Measurements from ENCODE around the gene SLC25A40. TPM values are rescaled to one million over a fixed set of nuclear protein-coding genes. Genes with fewer than 3 reads are reported as not detected.
"Not testable (repeated sequence)": the region's sequence is repeated elsewhere in the genome, so short reads cannot be mapped to it uniquely, and the experiment has no call there.

The SLC25A40 gene
- polyA plus RNA-seq, 12 donors = 11.8 to 28.0 (median 16.8) TPM; not detected in 1

DNA sequence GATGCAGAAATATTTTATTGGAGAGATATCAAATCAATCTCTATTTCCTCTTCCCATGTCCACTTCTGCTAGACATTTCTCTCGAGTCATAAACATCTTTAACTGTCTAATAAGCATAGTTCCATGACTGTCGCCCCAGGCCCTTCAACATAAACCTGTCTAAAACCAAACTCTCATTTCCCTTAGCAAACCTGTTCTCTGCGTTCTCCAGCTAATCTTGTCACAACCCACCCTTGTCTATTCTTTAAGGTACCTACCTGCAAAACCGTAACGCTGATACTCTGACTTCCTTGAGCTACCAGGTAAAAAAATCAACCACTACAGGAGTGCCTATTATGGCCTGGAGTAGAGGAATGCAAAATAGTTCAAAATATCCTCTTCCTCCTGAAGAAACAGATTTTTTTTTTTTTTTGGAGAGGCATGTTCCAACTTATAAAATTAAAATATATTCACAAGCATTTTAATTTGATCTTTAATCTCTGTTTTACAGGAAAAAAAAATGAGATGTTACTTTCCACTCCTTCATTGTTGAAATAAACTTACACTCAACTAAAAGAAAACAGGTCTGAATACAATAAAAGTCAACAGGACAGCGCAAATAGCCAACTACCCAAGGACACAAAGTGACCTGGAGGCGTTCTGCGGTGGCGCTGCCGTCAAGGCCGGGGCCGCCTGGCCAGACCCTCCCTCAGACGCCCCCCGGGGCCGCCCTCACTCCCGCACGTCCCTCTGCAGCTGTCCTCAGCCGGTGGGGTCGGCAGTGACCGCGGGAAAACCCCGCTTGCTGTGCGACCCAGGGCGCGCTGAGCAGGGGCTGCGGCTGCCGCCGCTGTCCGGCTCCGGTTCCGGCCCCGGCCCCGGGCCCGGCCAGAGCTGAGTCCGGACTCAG lies 765 bp downstream of the SLC25A40 start:
- DNase-seq = no peak

DNA sequence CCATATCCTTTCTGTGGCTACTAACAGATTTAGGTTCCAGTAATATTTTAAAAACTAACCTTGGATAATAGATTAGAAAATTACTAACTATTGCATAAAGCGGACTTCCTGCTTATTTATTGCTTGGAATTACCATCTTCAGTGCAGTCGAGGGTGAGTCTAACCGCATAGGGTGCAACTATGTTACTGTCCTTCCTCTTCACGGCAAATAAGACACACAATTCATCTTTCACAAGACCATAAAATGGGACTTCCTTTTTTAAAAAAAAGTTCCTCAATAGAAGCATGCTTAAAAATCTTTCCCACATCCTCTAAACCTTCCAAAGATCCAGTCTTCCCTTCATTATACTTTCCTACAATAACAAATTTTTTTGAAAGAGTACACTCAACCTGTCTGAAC lies 2.1 kb downstream of the SLC25A40 start:
- no peak for DNase-seq

DNA sequence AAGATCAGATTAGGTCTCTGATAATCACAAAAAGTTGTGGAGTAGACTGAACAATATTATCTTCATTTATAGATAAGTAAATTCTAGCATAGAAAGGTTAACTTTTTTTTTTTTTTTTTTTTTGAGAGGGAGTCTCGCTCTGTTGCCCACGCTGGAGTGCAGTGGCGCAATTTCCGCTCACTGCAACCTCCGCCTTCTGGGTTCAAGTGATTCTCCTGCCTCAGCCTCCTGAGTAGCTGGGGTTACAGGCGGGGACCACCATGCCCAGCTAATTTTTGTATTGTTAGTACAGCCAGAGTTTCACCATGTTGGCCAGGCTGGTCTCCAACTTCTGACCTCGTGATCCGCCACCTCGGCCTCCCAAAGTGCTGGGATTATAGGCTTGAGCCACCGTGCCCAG lies 2.8 kb downstream of the SLC25A40 start:
- not testable (repeated sequence) for DNase-seq

DNA sequence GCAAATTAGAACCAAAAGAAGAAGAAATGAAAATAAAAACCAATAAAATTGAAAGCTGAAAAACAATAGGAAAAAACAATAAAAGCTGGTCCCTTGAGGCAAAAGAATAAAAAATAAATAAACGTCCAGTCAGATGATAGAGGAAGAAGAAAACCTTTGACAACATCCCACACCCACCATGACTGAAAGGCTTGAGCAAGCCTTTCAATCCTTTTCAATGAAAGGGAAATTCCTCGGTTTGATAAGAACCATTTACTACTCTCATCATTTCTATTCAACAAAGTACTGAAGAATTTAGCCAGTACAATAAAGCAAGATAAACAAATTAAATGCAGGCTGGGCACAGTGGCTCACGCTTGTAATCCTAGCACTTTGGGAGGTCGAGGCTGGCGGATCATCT lies 3.8 kb downstream of the SLC25A40 start:
- DNase-seq = no peak

DNA sequence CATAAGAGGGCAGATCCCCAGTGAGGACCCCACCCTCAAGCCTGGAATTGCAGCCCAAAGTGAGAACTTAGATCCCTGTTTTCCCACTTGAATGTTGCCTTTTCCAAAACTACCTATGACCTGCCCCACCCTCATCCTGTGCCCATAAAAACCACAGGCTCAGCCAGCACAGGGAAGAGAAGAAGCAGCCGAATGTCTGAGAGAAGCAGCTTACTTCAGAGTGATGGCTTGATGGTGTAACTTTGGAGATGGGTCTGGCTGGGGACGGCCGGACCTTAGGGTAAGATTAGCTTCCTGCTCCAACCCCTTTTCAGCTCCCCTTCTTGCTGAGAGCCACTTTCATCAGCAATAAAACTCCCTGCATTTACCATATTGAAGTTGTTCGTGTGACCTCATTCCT lies 5.7 kb downstream of the SLC25A40 start:
- no peak for DNase-seq

DNA sequence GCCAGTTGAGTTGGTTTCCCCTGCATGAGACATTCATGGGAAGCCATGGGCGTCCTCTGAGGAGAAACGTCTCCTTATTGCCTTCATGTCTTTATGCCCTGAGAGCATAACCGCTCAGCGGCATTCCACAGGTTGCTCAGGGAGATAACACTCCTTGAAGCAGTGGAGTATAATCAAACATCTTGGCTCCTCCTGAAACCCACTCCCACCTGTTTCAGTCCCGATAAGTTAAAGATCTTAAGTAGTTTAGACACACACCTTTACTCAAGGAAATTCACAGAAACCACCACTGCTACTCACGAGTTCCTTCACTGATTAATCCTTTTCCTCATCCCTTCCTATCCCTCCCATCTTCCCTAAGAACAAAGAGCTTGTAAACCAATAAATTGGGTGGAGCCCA lies 9.6 kb downstream of the SLC25A40 start:
- DNase-seq = not testable (repeated sequence)

DNA sequence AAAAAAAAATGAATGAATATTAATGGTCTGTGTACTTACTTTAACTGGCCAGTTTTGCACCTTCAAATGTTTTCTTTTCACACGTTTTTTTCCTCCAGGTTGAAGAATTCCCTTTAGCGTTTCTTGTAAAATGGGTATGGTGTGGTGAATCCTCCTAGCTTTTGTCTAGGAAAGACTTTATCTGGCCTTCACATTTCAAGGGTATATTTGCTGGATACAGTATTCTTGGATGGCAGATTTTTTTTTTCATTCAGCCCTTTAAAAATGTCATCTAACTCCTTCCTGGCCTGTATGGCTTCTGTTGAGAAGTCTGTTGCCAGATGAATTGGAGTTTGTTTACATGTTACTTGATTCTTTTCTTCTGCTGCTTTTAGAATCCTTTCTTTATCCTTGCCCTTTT lies 10.1 kb downstream of the SLC25A40 start:
- no peak for DNase-seq

DNA sequence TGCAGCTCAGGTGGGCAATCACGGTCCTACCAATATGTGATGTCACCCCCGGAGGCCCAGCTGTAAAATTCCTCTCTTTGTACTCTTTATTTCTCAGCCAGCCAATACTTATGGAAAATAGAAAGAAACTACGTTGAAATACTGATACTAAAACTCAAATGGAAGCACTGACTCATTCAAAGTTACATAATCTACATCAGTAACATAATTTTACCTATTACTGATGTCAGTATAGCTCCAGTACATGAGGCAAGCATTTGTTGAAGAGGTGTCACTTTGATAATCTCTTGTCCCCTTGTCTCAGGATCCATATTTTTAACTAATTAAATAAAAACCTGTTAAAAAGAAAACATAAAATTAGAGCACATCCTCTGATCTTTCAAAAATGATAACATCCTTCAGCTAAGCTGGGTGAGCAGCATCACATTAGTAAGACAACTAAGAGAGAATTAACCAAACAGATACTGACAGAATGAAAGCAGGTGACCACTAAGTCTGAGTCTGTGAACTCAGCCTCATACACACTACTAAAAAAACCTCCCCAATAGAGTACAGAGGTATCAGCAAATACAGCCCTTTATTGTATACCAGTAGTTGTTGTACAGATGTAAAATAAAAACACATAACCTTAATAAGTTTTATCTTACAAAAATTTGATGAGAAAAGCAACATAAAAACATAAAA lies 17.6 kb downstream of the SLC25A40 start:
- DNase-seq = no peak

DNA sequence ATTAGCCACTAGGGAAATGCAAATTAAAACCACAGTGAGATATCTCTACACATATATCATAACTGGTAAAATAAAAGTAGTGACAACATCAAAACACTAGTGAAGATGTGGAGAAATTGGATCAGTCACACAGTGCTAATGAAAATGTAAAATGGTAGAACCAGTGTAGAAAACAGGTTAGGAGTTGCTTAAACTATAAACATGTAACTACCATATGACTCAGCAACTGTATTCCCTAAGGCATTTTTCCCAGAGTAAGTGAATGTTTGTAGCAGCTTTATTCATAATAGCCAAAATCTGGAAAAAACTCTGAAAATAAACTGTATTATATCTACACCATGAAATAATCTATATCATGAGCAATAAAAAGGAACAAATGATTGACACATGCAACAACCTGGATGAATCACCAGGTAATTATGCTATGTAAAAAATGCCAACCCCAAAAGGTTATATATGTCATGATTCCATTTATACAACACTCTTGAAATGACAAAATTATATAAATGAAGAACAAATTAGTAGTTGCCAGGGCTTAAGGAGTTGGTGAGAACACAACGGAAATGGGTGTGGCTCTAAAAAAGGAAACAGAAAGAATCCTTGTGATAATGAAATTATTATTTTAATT lies 22.8 kb downstream of the SLC25A40 start:
- DNase-seq = no peak

DNA sequence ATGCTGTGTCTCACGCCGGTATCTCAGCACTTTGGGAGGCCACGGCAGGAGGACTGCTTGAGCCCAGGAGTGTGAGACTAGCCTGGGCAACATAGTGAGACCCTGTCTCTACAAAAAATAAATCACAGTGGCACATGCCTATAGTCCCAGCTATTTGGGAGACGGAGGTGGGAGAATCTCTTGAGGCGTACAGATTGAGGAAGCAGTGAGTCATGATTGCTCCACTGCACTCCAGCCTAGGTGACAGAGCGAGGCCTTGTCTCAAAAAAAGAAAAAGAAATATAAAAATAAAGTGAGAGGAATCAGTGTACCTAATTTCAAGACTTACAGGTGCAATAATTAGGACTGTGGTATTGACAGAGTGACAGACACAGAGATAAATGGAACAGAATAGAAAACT lies 23.9 kb downstream of the SLC25A40 start:
- DNase-seq = no peak

DNA sequence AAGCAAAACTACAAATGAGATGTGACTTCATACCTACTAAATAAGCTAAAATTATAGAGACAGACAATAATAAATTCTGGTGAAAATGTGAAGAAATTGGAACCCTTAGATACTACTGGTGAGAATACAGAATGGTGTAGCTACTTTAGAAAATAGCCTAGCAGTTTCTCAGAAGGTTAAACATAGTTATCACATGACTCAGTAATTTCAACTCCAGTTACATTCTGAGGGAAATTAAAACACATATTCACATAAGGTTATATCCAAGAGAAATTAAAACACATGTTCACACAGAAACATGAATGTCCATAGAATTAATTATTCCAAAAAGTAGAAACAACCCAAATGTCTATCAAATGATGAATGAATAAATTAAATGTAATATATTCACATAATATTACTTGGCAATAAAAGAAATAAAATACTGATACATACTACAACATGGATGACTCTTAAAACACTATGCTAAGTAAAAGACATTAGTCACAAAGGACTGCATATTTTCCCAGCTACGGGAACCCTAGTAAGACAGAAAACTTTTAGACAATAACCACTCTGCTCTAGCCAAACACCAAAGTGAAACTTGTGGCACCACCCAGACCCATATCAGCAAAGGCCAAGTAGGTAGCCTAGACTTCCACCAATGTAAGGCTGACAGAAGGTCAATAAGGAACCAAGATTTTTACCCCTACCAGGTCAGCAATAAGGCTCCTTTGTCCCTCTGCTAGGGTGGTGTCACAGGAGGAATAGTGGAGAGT lies 25.1 kb downstream of the SLC25A40 start:
- DNase-seq = no peak

DNA sequence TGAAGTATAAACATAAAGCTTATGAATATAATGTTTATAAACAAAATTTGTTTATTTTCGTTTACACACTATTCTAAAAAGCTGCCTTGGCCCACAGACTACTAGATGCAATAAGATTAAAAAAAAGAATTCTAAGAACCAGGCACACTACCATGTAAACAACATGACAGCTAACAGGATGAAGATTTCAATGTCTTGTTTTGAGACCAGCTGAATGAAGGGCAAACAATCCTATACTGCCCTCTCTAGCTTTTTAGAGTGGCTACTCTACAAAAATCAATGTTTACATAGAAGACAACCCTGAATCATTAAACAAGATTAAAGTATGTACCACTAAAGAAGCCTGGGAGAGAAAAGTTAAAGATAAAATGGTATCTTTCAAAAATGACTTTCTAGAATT lies 38.6 kb downstream of the SLC25A40 start:
- no peak for DNase-seq

DNA sequence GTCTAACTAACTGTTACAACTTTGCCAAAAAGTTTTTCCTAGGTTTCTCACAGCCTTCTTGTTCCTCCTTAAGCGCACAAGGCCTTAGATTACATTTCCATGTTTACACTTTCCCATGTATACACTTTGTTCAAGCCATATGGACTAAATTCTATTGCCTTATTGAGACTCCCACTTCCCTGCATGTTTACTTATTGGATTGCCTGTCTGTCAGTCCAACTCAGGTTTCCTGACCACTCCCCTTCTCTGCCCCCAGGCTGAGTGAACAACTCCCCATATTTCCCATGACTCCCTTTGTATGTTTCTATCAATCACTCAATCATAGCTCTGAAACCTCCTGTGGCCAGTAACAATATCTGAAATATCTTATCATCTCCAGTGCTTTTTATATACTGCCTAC lies 43.0 kb downstream of the SLC25A40 start:
- no peak for DNase-seq

DNA sequence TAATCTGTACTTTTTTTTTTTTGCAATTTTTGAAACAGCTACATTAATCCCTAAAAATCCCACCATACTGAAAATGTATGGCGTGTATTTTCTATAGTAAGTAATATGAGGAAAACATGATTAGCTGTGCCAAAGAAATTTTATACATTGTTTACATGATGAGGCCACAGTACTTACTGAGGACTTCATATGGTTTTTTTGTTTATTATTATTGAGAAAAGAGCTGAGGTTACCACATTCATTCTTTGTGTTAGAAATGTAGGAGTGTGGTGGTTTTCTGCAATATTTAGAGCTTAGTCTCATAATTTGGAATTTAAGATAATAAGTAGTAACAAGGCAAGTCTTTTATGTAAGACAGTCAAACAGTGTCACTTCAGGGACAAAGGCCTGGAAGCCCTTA lies 45.1 kb downstream of the SLC25A40 start:
- no peak for DNase-seq

DNA sequence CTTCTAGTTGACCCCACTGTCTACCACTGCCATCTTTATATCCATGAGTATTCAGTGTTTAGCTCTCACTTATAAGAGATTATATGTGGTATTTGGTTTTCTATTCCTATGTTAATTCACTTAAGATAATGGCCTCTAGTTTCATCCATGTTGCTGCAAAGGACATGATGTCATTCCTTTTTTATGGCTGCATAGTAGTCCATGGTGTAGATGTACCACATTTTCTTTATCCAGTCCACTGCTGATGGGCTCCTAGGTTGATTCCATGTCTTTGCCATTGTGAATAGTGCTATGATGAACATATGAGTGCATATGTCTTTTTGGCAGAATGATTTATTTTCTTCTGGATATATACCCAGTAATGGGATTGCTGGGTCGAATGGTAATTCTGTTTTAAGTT lies 47.8 kb downstream of the SLC25A40 start:
- DNase-seq = not testable (repeated sequence)

DNA sequence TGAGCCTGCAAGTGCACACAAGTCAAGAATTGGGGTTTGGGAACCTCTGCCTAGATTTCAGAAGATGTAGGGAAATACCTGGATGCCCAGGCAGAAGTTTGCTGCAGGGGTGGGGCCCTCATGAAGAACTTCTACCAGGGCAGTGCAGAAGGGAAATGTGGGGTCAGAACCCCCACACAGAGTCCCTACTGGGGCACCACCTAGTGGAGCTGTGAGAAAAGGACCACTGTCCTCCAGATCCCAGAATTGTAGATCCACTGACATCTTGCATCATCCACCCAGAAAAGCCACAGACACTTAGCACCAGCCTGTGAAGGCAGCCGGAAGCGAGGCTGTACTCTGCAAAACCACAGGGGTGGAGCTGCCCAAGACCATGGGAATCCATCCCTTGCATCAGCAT lies 50.8 kb downstream of the SLC25A40 start:
- DNase-seq = not testable (repeated sequence)

DNA sequence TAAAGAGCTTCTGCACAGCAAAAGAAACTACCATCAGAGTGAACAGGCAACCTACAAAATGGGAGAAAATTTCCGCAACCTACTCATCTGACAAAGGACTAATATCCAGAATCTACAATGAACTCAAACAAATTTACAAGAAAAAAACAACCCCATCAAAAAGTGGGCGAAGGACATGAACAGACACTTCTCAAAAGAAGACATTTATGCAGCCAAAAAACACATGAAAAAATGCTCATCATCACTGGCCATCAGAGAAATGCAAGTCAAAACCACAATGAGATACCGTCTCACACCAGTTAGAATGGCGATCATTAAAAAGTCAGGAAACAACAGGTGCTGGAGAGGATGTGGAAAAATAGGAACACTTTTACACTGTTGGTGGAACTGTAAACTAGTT lies 54.1 kb downstream of the SLC25A40 start:
- not testable (repeated sequence) for DNase-seq

DNA sequence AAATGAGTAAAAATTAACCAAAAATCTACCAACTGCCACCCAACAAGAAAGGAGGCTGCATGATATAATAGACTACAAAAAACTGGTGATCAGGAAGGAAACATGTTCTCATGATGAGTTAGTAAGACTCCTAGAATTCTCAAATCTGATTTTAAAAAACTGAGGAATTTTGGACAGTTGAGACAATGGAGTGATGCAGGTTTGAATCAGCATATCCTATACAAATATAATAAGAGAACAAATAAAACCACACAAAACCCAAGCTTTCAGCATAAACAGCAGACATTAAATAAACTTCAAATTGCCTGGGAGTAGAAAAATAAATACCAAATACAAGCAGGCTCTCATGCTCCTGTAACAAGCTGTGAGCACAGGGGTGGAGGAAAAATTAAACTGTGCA lies 57.8 kb downstream of the SLC25A40 start:
- DNase-seq = no peak

DNA sequence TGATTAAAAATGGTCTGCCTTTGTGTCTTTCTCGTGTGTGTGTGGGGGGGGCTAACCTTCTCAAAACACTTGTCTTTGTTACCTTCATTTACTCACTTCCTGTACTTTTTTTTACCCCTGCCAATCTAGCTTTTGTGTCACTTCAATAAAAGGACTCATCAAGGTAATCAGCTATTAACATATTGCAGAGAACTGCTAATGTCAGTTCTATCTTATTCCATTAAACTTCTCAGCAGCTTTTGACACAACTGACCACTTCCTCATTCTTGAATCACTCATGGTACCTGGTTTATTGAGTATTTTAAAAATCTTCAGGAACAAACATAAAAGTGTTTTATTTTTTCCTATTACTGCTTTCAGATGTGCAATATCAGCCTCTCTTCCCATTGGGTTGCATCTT lies 59.8 kb downstream of the SLC25A40 start:
- DNase-seq = no peak

DNA sequence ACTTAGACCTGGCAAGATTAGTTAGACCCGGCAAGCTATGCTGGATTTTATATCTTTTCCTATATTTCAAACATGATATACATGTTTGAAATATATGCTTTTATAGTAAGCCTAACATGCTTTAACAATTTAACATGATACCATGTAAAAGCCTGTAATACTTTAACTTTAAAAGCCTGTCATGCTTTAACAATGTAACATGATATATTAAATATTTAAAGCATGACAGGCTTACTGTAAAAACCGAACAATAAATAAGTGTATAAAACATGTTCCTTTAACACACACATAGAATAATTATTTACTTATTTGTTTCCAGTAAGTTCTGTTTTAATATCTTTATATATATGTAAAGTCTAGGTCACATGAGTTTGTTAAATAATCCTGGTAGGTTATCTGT lies 65.4 kb downstream of the SLC25A40 start:
- no peak for DNase-seq

DNA sequence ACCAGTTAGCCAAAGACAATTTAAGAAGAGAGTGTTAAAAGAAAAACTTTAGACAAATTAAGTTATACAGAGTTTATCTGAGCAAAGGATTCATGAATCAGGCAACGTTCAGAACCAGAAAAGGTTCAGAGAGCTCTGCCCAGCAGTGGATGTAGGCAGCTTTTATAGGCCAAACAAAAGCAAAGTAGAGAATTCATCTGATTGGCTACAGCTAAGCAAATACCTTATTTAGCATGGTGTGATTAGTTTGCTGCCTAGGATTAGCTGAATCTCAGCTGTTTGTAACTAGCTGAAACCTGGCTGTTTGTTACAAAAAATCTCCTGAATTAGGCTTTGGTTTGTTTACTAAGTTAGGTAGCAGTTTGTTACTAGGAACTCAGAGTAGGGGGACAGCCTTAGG lies 66.0 kb downstream of the SLC25A40 start:
- no peak for DNase-seq

DNA sequence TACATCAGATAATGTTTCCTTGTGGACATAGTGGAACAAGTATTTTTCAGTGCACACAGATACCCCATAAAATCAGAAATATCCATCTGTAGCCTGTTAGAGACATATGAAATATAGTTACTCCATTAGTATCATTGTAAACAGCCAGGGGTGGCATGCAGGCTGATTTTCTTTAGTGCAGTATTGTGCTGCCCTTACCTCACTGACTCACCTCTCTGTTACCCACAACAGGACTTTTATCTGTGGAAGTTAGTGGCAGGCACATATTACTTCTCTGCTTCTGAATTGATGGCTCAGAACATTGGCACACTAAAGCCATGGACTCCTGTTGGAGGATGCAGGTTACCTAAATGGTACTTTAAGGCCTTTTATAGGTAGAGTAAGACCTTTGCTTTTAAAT lies 70.0 kb downstream of the SLC25A40 start:
- no peak for DNase-seq
